GM19468 (cell line): Measurements from ENCODE around the gene SETDB1.
"Not testable (repeated sequence)": the region's sequence is repeated elsewhere in the genome, so short reads cannot be mapped to it uniquely, and the experiment has no call there.

Source experiments
- ATAC-seq: cut with Tn5 transposase; IDR thresholded peaks from one replicate; pipeline ENCODE4 v1.9.1; 2021; ENCODE audit warnings: mild to moderate bottlenecking, moderate library complexity, moderate number of reproducible peaks; ENCODE audit not compliant: unreplicated experiment; ENCODE audit errors: extremely low read depth

Gene SETDB1

DNA sequence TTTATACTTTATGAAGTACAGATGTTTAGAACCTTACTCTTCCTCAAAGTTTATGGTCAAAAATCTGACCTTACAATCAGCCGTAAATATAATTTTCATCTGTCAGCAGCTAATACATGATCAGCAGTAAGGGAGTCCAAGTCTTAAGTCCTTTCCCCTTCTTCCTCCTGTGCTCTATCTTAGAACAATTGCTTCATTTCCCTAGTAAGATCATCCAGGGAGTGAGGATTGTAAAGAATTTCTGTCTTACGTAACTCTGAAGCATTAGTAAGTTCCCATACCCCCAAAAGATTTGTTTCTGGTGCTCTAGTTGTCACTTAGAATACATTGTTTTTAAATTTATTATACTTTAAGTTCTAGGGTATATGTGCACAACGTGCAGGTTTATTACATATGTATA, 2.1 kb downstream of the SETDB1 start:
- no peak for ATAC-seq

GRCh38 chr1:150928775-150929174, 2.6 kb downstream of the SETDB1 start:
- ATAC-seq = not testable (repeated sequence)

DNA sequence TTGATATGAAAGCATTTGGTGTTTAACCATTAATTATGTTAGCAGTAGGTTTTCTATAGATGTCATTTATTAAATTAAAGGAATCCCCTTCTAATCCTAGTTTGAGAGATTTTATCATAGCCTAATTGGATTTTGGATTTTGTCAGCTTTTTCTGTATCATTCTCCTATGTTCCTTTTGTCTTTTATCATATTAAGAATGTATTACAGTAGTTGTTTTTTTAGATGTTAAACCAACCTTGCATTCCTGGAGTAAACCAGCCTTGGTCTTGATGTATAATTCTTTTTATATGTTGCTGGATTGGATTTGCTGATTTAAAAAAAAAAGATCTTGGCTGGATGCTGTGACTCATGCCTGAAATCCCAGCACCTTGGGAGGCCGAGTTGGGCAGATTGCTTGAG, 5.6 kb downstream of the SETDB1 start:
- ATAC-seq = no peak

GRCh38 chr1:150944856-150945255, 18.7 kb downstream of the SETDB1 start:
- ATAC-seq = no peak

DNA sequence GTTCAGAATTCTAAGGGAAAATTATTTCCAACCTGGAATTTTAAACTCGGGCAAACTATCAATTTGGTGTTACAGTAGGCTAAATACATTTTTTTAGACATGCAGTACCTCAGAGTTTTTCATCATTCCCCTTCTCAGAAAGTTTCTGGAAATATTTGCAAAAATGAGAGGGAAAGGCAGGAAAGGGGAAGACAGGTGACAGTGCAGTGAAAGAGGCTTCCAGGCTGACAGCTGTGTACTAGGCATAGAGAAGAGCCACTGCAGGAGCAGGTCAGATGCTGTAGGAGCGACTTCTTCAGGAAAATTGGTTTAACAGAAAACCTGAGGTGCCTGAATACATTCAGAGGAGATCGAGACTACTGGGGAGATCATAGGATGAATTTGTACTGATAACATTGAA, 28.5 kb downstream of the SETDB1 start:
- no peak for ATAC-seq

GRCh38 chr1:150955280-150955679, 29.1 kb downstream of the SETDB1 start:
- ATAC-seq = no peak

- ATAC-seq = no peak
These were observed 31.5 kb downstream of the SETDB1 start for GRCh38 chr1:150957666-150958065.

- no peak for ATAC-seq
These were observed 34.5 kb downstream of the SETDB1 start for GRCh38 chr1:150960646-150961045.

- ATAC-seq = no peak
These were observed 35.6 kb downstream of the SETDB1 start for GRCh38 chr1:150961756-150962155.

DNA sequence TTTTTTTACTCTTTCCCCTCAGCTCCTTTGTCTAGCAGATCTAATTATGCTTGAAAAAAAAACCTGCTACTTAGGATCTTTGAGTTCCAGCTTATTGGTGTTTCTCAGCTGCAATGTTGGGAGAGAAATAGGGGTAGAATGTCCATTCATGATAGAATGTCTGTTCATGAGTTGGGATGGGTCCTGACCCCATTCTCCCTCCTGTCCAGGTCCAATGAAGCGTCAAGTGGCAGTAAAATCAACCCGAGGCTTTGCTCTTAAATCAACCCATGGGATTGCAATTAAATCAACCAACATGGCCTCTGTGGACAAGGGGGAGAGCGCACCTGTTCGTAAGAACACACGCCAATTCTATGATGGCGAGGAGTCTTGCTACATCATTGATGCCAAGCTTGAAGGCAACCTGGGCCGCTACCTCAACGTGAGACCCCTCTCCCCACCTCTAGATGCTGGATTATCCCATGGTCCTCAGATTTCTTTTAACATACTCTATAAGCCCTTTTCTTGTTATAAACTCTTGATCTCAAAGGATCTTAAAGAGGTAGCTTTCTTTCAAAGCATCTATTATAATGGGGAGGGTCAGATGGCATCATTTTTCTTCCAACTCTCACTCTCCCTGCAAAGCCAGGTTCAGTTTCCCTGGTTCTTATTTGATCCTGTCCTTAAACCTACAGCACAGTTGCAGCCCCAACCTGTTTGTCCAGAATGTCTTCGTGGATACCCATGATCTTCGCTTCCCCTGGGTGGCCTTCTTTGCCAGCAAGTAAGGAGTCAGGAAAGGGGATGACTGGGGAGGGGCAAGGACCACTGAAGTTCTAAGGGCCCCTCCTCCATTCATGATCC, 37.4 kb downstream of the SETDB1 start:
- ATAC-seq = no peak

- ATAC-seq = no peak
These were observed 38.0 kb downstream of the SETDB1 start for GRCh38 chr1:150964164-150964489.

DNA sequence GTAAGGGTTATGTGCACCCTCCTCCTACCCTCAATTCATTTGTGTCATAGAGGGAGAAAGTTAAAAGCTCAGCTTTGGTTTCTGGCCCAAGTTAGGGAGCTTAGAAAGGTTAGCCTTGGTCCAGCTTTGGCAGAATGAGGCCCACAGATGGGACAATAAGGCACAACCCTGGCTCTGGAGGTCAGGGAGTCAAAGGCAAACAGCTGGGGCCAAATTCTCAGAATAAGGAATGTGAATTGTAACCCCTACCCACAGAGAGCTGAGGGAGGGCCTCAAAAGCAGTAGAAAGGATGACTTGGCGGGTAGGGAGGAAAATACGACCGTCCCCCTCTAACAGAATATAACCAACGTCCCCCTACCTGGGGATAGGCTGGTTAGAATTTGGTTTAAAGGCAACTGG, 39.4 kb downstream of the SETDB1 start:
- no peak for ATAC-seq

GRCh38 chr1:150966011-150966410, 39.8 kb downstream of the SETDB1 start:
- no peak for ATAC-seq

GRCh38 chr1:150967936-150968335, 41.8 kb downstream of the SETDB1 start:
- ATAC-seq = no peak

DNA sequence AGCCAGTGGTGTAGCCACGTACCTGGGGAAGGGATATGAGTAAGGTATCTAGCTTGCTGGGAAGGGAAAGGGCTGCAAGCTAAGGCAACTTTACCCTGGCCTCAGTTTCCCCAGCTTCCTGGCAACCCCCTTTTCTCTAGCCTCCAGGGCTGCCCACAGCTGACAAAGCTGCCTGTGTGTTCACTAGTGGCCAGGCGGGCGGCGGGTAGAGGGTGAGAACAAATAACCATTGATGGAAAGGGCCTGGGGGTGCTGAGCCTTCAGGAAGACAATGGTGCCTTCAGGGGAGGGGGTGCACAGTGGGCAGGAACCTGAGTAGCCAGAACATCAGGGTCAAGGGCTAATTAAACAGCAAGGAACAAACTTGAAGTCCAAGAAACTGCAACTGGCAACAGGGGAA, 42.3 kb downstream of the SETDB1 start:
- no peak for ATAC-seq

DNA sequence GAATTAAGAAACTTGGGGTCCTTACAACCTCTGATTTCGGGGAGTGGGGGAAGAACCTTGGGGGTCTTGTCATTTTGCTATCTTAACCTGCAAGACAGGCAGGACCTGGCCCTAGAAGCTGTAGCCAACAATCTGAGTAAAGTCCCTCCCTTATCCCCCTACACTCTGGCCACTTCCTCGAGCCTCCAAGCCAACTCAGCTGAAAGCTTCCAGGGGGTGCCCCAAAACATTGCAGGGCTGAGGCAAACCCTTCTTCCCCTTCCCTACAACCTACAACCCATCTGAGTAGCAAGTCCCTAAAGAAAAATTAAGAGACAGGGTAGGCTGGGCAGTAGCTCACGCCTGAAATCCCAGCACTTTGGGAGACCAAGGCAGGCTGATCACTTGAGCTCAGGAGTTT, 43.5 kb downstream of the SETDB1 start:
- no peak for ATAC-seq

DNA sequence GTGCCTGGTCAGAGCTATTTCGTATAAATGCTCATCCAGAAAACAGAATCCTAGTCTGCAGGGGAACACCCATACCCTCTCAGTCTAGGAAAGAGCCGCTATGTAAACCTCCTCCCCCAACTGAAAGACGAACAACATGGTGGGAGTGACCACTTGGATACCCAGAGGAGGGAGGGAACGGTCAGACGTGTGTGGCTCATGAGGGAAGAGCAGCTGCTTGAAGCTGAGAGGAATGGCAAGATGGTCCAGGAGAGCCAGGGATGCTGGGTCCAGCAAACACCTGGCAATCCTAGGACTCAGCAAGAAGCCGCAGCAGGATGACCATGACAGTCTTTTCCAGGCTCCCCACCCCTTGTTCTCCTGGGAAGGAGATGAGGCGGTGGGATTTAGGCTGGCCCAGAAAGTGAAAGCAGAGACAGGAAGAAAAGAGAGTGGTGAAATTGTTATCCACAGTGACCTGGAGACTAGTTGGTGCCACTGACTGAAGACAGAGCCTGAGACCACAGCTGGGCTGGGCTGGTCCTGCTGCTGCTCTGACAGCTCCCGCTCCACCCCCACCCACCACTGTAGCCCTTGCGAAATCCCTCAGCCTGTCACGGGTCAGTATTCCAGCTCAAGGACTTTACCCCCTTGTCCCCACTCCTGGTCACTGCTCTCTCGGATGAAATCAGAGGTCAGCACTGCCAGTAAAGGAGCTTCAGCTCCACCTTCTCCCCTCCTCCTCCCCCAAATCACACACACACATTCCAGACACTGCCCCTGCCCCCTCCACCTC, 44.8 kb downstream of the SETDB1 start:
- no peak for ATAC-seq

GRCh38 chr1:150971583-150972416, 45.6 kb downstream of the SETDB1 start:
- ATAC-seq = no peak

GRCh38 chr1:150972417-150972940, 46.3 kb downstream of the SETDB1 start:
- ATAC-seq = no peak

DNA sequence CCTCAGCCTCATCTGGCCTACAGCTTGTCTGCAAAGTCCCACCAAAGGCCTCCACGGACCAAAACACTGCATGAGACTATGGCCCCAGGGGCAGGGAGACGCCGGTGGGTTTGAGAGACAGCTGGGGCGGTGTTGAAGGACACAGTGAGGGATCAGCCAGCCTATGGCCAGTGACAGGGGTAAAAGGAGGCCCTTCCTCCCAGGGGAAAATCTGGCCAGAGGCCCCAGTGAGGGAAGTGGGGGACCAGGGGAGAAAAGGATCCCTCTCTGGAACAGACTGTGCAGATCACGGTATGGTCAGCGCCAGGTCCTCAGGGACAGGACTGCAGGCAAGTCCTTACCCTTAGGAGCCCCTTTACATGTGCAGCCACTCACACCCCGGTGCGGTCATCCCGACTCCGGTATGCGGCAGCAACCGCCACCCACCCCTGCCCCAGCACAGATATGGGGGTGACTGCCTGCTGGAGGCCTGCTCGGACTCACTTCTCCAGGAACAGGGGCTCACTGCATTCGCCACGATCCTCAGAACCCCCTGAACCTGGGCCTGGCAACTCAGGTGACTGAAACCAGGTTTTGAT, 47.2 kb downstream of the SETDB1 start:
- no peak for ATAC-seq
